Esophagus (tissue), 2 donors: ENCODE data around the gene RGS17. TPM values are rescaled to one million over a fixed set of nuclear protein-coding genes. Genes with fewer than 3 reads are reported as not detected.
"Not testable (repeated sequence)": the region's sequence is repeated elsewhere in the genome, so short reads cannot be mapped to it uniquely, and the experiment has no call there.

Experiments
- H3K27ac ChIP-seq, 2 donors: one replicate each; pipeline ENCODE4 v1.5.1; 2013; ENCODE audit warnings: low read depth in 2 of 2, mild to moderate bottlenecking in 2 of 2, inconsistent platforms in 1 of 2, low read length in 1 of 2, moderate library complexity in 1 of 2
- H3K27me3 ChIP-seq, 2 donors: one replicate each; pipeline ENCODE4 v1.6.1; 2013; ENCODE audit warnings: low read length in 2 of 2, control low read depth in 1 of 2, mild to moderate bottlenecking in 1 of 2; ENCODE audit not compliant: insufficient read depth in 2 of 2, control insufficient read depth in 1 of 2
- H3K36me3 ChIP-seq, 2 donors: one replicate each; pipeline ENCODE4 v1.6.1; 2013; ENCODE audit warnings: low read length in 1 of 2; ENCODE audit not compliant: control insufficient read depth in 2 of 2, insufficient read depth in 2 of 2
- H3K4me1 ChIP-seq, 2 donors: one replicate each; pipeline ENCODE4 v1.6.1; 2013; ENCODE audit warnings: low read length in 1 of 2; ENCODE audit not compliant: control insufficient read depth in 2 of 2, insufficient read depth in 2 of 2
- H3K4me3 ChIP-seq, 2 donors: one replicate each; pipeline ENCODE4 v1.5.1; 2013; ENCODE audit warnings: low read length in 2 of 2, mild to moderate bottlenecking in 2 of 2, low read depth in 1 of 2, moderate library complexity in 1 of 2
- H3K9me3 ChIP-seq, 2 donors: one replicate each; pipeline ENCODE4 v1.6.1; 2013; ENCODE audit warnings: mild to moderate bottlenecking in 2 of 2, low read depth in 1 of 2, low read length in 1 of 2, moderate library complexity in 1 of 2; ENCODE audit not compliant: control insufficient read depth in 2 of 2, insufficient read depth in 1 of 2
- WGBS, 2 donors: extraction: QIAGEN DNeasy Blood & Tissue Kit; methylation state at CpG; one replicate each; pipeline ENCODE4 v1.1.7; 2013; 5-methylcytosine and 5-hydroxymethylcytosine counted together
- polyA plus RNA-seq, 2 donors: library from polyadenylated mRNA; stranded (reverse); fragments of 200-250 nt; gene quantifications; one replicate each; pipeline ENCODE4 v1.2.3, GENCODE V29; 2013
- donor health status: healthy with polysubstance abuse.
- donor health status: Bipolar disorder and iron deficiency.

Gene RGS17
- polyA plus RNA-seq, 2 donors: 1.1 to 4.1 TPM

DNA sequence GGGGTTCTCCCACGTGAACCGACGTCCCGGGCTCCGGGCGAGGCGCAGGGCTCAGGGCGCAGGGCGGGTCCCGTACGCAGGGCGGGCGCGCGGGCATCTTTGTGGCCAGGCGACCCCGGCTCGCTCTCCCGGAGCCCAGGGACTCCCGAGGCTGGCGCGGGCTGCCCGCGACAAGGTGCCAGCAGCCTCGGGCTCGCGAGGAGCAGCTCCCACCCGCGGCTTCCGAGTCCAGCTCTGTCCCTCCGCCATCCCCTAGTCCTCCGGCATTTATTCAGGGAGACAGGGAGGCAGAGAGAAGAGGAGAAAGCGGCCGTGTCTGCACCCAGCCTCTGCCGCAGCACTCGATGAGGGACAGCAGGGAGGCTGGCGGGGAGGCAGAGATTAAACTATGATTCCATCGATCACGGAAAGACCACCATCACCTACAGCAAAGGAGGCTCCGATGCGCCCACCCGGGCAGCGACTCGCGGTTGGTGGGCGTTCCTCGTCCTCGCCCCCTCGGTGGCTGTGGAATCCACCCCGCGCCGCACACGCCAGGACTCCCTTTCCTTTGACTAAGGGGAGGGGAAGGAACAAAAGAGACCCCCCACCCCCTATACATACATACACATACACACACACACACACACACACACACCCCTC lies 1.1 kb downstream of the RGS17 start:
- peaks cover 0 to 2% of the 10 kb centered on the region in 2 donors for H3K9me3 ChIP-seq
- H3K27me3 ChIP-seq: no peaks in the 10 kb centered on the region
- no peak overlapping the region for H3K27ac ChIP-seq
- peak overlapping the region; percentile 60 to 68 for H3K4me3 ChIP-seq
- peaks cover 0 to 6% of the 10 kb centered on the region in 2 donors for H3K4me1 ChIP-seq
- no peaks in the 10 kb centered on the region for H3K36me3 ChIP-seq
- WGBS, 2 donors: 2 to 4% methylated on average over 49 to 53 of the region's 53 CpGs

- no peak overlapping the region for H3K4me3 ChIP-seq
- H3K36me3 ChIP-seq: no peaks in the 10 kb centered on the region
- peak overlapping the region in 1 of 2 donors; percentile 47 for H3K27ac ChIP-seq
- no peaks in the 10 kb centered on the region for H3K27me3 ChIP-seq
- WGBS, 2 donors: 60 to 70% methylated on average over 3 of the region's 3 CpGs
- H3K9me3 ChIP-seq: no peaks in the 10 kb centered on the region
- peaks cover 0 to 6% of the 10 kb centered on the region in 2 donors for H3K4me1 ChIP-seq
Observed at GRCh38 chr6:153126218-153126617, 4.9 kb downstream of the RGS17 start.

DNA sequence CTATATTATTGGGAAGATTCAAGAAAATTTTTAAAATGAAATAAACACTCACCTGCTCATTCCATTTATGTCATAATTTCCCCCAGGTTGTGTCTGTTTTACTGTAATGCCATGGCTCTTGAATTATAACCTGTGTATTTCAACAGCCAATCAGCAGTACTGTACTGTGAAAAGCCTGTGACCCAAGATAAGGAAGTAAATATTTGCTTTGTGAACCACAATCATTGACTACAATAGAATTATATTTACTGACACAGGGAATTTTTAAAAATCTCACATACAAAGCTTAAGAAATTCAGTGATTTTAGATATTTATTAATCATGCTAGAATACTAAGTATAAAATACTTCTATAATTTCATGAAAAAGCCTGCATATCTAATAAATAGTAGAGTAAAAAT lies 6.0 kb downstream of the RGS17 start:
- H3K27ac ChIP-seq: no peak overlapping the region
- H3K27me3 ChIP-seq: no peaks in the 10 kb centered on the region
- H3K4me1 ChIP-seq: peaks cover 0 to 4% of the 10 kb centered on the region in 2 donors
- no peak overlapping the region for H3K4me3 ChIP-seq
- no peaks in the 10 kb centered on the region for H3K36me3 ChIP-seq
- no peaks in the 10 kb centered on the region for H3K9me3 ChIP-seq

DNA sequence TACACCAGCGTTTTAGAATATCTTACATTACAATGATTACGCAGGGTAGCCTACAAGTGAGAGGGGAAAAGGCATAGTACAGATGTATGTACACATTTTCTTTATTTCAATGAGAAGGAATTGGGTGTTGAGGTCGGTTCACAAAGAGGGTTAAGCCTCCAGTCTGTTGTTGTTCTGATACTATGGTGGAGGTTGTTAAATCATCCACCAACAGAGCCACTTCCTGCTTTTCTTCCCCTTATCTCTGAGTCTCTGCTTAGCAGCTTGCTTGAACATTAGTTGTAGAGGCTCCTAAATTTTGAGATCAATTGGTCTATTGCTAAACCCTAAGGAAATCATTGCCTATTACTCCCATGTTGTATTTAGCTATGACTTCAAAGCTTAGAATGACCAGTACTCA lies 7.3 kb downstream of the RGS17 start:
- Histone ChIP-seq H3K4me3 (no peak overlapping the region), H3K9me3 (no peaks in the 10 kb centered on the region), H3K27ac (no peak overlapping the region), H3K27me3 (no peaks in the 10 kb centered on the region), H3K36me3 (no peaks in the 10 kb centered on the region), H3K4me1 (no peaks in the 10 kb centered on the region)
- 62 to 70% methylated on average over 3 of the region's 3 CpGs for WGBS, 2 donors

GRCh38 chr6:153121311-153121710 lies 9.8 kb downstream of the RGS17 start:
- no peak overlapping the region for H3K27ac ChIP-seq
- H3K9me3 ChIP-seq: no peaks in the 10 kb centered on the region
- no peaks in the 10 kb centered on the region for H3K4me1 ChIP-seq
- H3K27me3 ChIP-seq: no peaks in the 10 kb centered on the region
- no peaks in the 10 kb centered on the region for H3K36me3 ChIP-seq
- H3K4me3 ChIP-seq: no peak overlapping the region

- H3K27ac ChIP-seq: no peak overlapping the region
- H3K4me1 ChIP-seq: no peaks in the 10 kb centered on the region
- H3K9me3 ChIP-seq: no peaks in the 10 kb centered on the region
- no peaks in the 10 kb centered on the region for H3K27me3 ChIP-seq
- H3K4me3 ChIP-seq: no peak overlapping the region
- no peaks in the 10 kb centered on the region for H3K36me3 ChIP-seq
- WGBS, 2 donors: 54 to 56% methylated on average over 3 of the region's 3 CpGs
Observed at GRCh38 chr6:153117986-153118879, 12.8 kb downstream of the RGS17 start.

- H3K9me3 ChIP-seq, H3K36me3 ChIP-seq, H3K27ac ChIP-seq, H3K27me3 ChIP-seq, H3K4me1 ChIP-seq, H3K4me3 ChIP-seq: not testable (repeated sequence)
- WGBS, 2 donors: 77 to 83% methylated on average over 9 of the region's 9 CpGs
Observed at GRCh38 chr6:153111082-153111481, 20.0 kb downstream of the RGS17 start.

GRCh38 chr6:153110612-153111011 lies 20.5 kb downstream of the RGS17 start:
- not testable (repeated sequence) for H3K4me1 ChIP-seq, H3K9me3 ChIP-seq, H3K36me3 ChIP-seq, H3K27me3 ChIP-seq, H3K27ac ChIP-seq, H3K4me3 ChIP-seq
- WGBS, 2 donors: 91% methylated on average over 11 of the region's 11 CpGs

GRCh38 chr6:153108315-153108714 lies 22.8 kb downstream of the RGS17 start:
- no peaks in the 10 kb centered on the region for H3K27me3 ChIP-seq
- no peaks in the 10 kb centered on the region for H3K36me3 ChIP-seq
- H3K4me1 ChIP-seq: no peaks in the 10 kb centered on the region
- peaks cover 0 to 2% of the 10 kb centered on the region in 2 donors for H3K9me3 ChIP-seq
- no peak overlapping the region for H3K27ac ChIP-seq
- no peak overlapping the region for H3K4me3 ChIP-seq

- Histone ChIP-seq H3K27me3 (no peaks in the 10 kb centered on the region), H3K36me3 (no peaks in the 10 kb centered on the region), H3K27ac (no peak overlapping the region), H3K4me1 (no peaks in the 10 kb centered on the region), H3K4me3 (no peak overlapping the region), H3K9me3 (peaks cover 0 to 2% of the 10 kb centered on the region in 2 donors)
- 80 to 83% methylated on average over 5 of the region's 5 CpGs for WGBS, 2 donors
Observed at GRCh38 chr6:153106021-153106420, 25.1 kb downstream of the RGS17 start.
